ENCODE data around the gene C11orf71. TPM values are rescaled to one million over a fixed set of nuclear protein-coding genes. Genes with fewer than 3 reads are reported as not detected.

C11orf71 gene
- total RNA-seq, 6 experiments from 2014 or later, result 2.4 to 3.8 (median 3.2) TPM

GRCh38 chr11:114438303-114438702 is 38.0 kb upstream of the C11orf71 start:
- H3K27me3 Mint-ChIP-seq (ENCODE audit: insufficient read depth), result no peaks in the 10 kb centered on the region
- no peak for DNase-seq
- no peak for TF ChIP-seq CTCF (IDR thresholded peaks at IDR 0.05)
- peaks cover 35% of the 10 kb centered on the region for H3K4me1 Mint-ChIP-seq (ENCODE audit: low read depth)
- H3K36me3 Mint-ChIP-seq (ENCODE audit: low read depth), result peaks cover 13% of the 10 kb centered on the region
- H3K4me3 Mint-ChIP-seq, result peak overlapping the region; percentile 98; the same call in 1 of the 2 replicates
- no peaks in the 10 kb centered on the region for H3K9me3 Mint-ChIP-seq
- H3K27ac Mint-ChIP-seq, result no peak overlapping the region; the same call in 1 of the 2 replicates

DNA sequence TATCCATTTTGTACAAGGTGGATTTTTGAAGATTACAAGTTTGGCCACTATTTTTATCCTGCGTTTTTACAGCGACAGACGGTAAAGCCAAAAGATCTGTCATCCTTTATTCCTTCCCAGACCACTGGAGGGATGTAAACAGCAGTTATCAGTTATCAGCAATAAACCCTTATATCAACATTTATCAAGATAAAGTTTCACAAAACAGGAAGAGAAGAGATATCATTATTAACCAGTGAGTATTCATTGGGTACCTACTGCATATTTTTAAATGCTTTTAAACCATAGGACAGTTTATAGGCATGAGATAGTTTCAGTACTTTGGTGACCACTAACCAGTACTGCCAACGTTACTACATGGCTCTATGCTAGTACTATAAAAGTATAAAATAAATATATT is 33.1 kb upstream of the C11orf71 start:
- no peak for TF ChIP-seq CTCF (IDR thresholded peaks at IDR 0.05)
- no peak overlapping the region for H3K27ac Mint-ChIP-seq
- no peak for DNase-seq
- no peaks in the 10 kb centered on the region for H3K9me3 Mint-ChIP-seq
- H3K27me3 Mint-ChIP-seq (ENCODE audit: insufficient read depth), result no peaks in the 10 kb centered on the region
- no peaks in the 10 kb centered on the region for H3K36me3 Mint-ChIP-seq (ENCODE audit: low read depth)
- H3K4me1 Mint-ChIP-seq (ENCODE audit: low read depth), result peaks cover 6% of the 10 kb centered on the region
- no peak overlapping the region for H3K4me3 Mint-ChIP-seq

GRCh38 chr11:114432893-114433292 is 32.6 kb upstream of the C11orf71 start:
- Mint-ChIP-seq H3K36me3 (ENCODE audit: low read depth) (no peaks in the 10 kb centered on the region), H3K27me3 (ENCODE audit: insufficient read depth) (no peaks in the 10 kb centered on the region), H3K27ac (no peak overlapping the region), H3K9me3 (no peaks in the 10 kb centered on the region), H3K4me3 (no peak overlapping the region), H3K4me1 (ENCODE audit: low read depth) (peaks cover 2% of the 10 kb centered on the region)
- no peak for DNase-seq
- no peak for TF ChIP-seq CTCF (IDR thresholded peaks at IDR 0.05)

DNA sequence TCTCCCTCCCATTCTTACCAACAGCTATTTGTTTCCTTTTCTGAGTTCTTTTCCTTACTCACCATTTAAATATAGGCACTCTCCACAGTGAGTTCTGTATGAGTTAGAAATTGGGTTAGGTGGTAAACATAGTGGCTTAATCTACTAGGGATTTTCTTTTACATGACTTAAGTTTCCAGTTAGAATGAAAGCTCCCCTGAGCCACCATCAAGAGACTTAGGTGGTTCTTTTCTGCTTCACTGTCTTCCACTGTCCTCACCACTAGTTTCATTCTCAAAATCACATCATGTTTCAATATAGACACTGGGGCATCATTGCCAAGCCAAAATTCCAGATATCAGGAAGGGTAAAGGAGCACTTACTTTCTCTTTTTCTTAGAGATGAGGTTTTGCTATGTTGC is 30.0 kb upstream of the C11orf71 start:
- no peak overlapping the region for H3K27ac Mint-ChIP-seq
- no peaks in the 10 kb centered on the region for H3K9me3 Mint-ChIP-seq
- no peaks in the 10 kb centered on the region; the same call in 1 of the 2 replicates for H3K4me1 Mint-ChIP-seq (ENCODE audit: low read depth)
- DNase-seq, result no peak
- no peak overlapping the region for H3K4me3 Mint-ChIP-seq
- TF ChIP-seq CTCF (IDR thresholded peaks at IDR 0.05), result no peak
- H3K27me3 Mint-ChIP-seq (ENCODE audit: insufficient read depth), result no peaks in the 10 kb centered on the region; the same call in 1 of the 2 replicates
- H3K36me3 Mint-ChIP-seq (ENCODE audit: low read depth), result no peaks in the 10 kb centered on the region

GRCh38 chr11:114426280-114426679 is 26.0 kb upstream of the C11orf71 start:
- Mint-ChIP-seq H3K27ac (no peak overlapping the region), H3K9me3 (no peaks in the 10 kb centered on the region), H3K4me3 (no peak overlapping the region), H3K27me3 (ENCODE audit: insufficient read depth) (no peaks in the 10 kb centered on the region; the same call in 1 of the 2 replicates), H3K36me3 (ENCODE audit: low read depth) (peaks cover 7% of the 10 kb centered on the region), H3K4me1 (ENCODE audit: low read depth) (no peaks in the 10 kb centered on the region; the same call in 1 of the 2 replicates)
- DNase-seq, result no peak
- no peak for TF ChIP-seq CTCF (IDR thresholded peaks at IDR 0.05)
